ENCODE measurements around the gene ATXN7L2. TPM values are rescaled to one million over a fixed set of nuclear protein-coding genes. Genes with fewer than 3 reads are reported as not detected.

Gene ATXN7L2
- polyA plus RNA-seq, 2 of the 4 experiments (the other 2 are of a cell fraction), result 0.97 to 2.2 TPM

DNA sequence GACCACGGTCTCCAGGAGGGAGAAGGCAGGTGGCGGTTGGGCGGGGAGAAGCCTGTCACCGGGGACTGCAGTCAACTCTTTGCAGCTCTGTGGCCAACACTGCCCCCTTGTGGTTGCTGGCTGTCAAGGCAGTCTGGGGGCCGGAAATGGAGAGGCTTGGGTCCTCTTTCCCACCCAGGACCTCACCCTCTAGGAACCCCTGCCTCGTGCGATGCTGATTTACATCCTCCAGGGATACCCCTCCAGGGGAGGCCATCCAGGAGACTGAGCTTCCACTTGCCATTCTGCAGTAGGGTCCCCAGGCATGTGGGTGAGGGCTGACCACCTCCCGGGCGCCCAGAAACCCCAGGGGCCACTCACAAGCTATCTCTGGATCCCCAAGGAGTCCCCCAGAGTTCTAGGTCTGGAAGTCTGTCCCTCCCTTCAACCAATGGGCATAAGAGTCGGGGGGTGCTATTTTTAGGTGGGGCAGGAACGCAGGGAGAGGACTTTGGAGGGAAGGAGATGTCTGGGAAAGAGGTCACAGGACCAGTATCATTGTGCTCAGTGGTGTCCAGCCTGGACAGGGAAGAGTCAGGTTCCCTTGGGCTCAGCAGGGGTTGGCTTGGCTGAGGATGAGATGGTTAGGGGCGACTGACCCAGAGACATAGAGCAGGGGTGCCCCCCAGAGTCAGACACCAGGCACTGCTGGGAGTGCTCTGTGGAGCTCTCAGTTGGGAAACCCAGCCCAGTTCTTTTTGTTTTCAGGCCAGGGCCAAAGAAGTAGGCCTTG, 48.8 kb downstream of the ATXN7L2 start:
- TF ChIP-seq, protein P1, sequence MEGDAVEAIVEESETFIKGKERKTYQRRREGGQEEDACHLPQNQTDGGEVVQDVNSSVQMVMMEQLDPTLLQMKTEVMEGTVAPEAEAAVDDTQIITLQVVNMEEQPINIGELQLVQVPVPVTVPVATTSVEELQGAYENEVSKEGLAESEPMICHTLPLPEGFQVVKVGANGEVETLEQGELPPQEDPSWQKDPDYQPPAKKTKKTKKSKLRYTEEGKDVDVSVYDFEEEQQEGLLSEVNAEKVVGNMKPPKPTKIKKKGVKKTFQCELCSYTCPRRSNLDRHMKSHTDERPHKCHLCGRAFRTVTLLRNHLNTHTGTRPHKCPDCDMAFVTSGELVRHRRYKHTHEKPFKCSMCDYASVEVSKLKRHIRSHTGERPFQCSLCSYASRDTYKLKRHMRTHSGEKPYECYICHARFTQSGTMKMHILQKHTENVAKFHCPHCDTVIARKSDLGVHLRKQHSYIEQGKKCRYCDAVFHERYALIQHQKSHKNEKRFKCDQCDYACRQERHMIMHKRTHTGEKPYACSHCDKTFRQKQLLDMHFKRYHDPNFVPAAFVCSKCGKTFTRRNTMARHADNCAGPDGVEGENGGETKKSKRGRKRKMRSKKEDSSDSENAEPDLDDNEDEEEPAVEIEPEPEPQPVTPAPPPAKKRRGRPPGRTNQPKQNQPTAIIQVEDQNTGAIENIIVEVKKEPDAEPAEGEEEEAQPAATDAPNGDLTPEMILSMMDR (IDR thresholded peaks at IDR 0.05), result peak; percentile 55
- TF ChIP-seq, protein P2, sequence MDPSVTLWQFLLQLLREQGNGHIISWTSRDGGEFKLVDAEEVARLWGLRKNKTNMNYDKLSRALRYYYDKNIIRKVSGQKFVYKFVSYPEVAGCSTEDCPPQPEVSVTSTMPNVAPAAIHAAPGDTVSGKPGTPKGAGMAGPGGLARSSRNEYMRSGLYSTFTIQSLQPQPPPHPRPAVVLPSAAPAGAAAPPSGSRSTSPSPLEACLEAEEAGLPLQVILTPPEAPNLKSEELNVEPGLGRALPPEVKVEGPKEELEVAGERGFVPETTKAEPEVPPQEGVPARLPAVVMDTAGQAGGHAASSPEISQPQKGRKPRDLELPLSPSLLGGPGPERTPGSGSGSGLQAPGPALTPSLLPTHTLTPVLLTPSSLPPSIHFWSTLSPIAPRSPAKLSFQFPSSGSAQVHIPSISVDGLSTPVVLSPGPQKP (IDR thresholded peaks at IDR 0.05; ENCODE audit: low read depth, low read length), result no peak
- TF ChIP-seq RAD21 (conservative IDR thresholded peaks at IDR 0.05 in 1 of 2, IDR thresholded peaks at IDR 0.05 in 1 of 2) (peak; percentile 71 to 81), SMC3 (IDR thresholded peaks at IDR 0.05) (peak; percentile 54)
- H3K4me3 ChIP-seq, result no peak overlapping the region
- H3K4me2 ChIP-seq, result peak overlapping the region; percentile 63
- WGBS (ENCODE audit: missing lambda C conversion rate), result 9% methylated on average over 10 of the region's 12 CpGs
- peaks cover 4% of the 10 kb centered on the region; the same call in 2 of the 3 replicates for H3K4me1 ChIP-seq
- POLR2A ChIA-PET, result interaction anchor here (1.0 kb wide), 2 partner anchors 16 to 42 kb away, joined by 5 to 6 read pairs; partner anchors contain the start of gene GNAI3
- CTCF ChIA-PET, result interaction anchor here (0.6 to 21.4 kb wide), 62 partner anchors 9 to 819 kb away, joined by 3 to 749 read pairs (median 4); partner anchors contain the start of genes AMIGO1, ATXN7L2, CYB561D1 and EPS8L3
- no peaks in the 10 kb centered on the region for H3K9me3 ChIP-seq
- peak; percentile 58 to 64 for DNase-seq (ENCODE audit: low read depth in 1 of 2, low spot score in 1 of 2)
- ATAC-seq, result peak; percentile 83 to 94
- peak overlapping the region; percentile 67 to 84 for H3K27ac ChIP-seq
- no peak for FAIRE-seq

DNA sequence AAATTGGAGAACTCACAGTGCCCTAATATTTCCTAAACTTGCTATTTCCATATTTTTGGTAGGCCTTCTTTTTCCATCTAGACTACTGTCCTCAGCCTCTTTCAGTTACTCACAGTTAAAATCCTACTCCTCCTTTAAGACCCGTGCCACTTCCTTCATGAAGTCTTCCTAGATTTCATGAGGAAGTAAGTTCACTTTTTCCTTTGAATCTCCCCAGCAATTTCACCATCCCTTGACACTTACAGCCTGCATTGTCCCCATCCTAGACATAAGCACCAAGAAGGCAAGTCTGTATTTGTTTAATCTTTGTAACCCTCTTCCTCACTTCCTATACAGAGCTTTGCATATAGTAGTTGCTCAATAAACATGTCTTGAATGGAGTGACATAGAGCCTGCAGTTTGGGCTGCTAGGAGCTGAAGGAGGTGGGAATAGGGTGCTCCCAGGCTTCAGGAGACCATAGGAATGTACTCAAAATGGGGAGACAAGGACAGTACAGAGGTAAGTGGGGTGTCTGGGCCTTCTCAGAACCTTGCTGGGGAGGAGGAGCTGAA, 50.7 kb downstream of the ATXN7L2 start:
- TF ChIP-seq ZFP36 (IDR thresholded peaks at IDR 0.05; ENCODE audit: borderline replicate concordance, partially characterized antibody) (peak; percentile 43), BHLHE40 (IDR thresholded peaks at IDR 0.05; ENCODE audit: low read depth, low read length) (no peak), ZNF302 (CRISPR knock-in tag; IDR thresholded peaks at IDR 0.05) (no peak), HDAC2 (IDR thresholded peaks at IDR 0.05) (no peak), RFX5 (IDR thresholded peaks at IDR 0.05) (no peak)
- TF ChIP-seq, protein P2 (IDR thresholded peaks at IDR 0.05; ENCODE audit: low read depth, low read length), result no peak
- TF ChIP-seq, protein P3, sequence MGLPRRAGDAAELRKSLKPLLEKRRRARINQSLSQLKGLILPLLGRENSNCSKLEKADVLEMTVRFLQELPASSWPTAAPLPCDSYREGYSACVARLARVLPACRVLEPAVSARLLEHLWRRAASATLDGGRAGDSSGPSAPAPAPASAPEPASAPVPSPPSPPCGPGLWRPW (IDR thresholded peaks at IDR 0.05), result no peak
- TF ChIP-seq, protein P4, sequence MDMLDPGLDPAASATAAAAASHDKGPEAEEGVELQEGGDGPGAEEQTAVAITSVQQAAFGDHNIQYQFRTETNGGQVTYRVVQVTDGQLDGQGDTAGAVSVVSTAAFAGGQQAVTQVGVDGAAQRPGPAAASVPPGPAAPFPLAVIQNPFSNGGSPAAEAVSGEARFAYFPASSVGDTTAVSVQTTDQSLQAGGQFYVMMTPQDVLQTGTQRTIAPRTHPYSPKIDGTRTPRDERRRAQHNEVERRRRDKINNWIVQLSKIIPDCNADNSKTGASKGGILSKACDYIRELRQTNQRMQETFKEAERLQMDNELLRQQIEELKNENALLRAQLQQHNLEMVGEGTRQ (IDR thresholded peaks at IDR 0.05), result no peak
- no peak for FAIRE-seq
- ChIA-PET CTCF (interaction anchor here (0.7 to 21.4 kb wide), 7 partner anchors 8 to 256 kb away, joined by 3 to 749 read pairs (median 25); partner anchors contain the start of genes ATXN7L2, CYB561D1 and GPR61), POLR2A (interaction anchor here (1.2 kb wide), 1 partner anchor 14 kb away, joined by 3 read pairs; the partner anchor contains the start of gene GNAI3)
- no peak overlapping the region for H3K4me3 ChIP-seq
- ATAC-seq, result no peak
- DNase-seq (ENCODE audit: low read depth in 1 of 2, low spot score in 1 of 2), result no peak
- H3K4me1 ChIP-seq, result peaks cover 4% of the 10 kb centered on the region; the same call in 2 of the 3 replicates
- H3K27ac ChIP-seq, result no peak overlapping the region
- no peaks in the 10 kb centered on the region for H3K9me3 ChIP-seq
- H3K4me2 ChIP-seq, result no peak overlapping the region
- WGBS (ENCODE audit: missing lambda C conversion rate), result 74% methylated on average over 1 of the region's 1 CpG

DNA sequence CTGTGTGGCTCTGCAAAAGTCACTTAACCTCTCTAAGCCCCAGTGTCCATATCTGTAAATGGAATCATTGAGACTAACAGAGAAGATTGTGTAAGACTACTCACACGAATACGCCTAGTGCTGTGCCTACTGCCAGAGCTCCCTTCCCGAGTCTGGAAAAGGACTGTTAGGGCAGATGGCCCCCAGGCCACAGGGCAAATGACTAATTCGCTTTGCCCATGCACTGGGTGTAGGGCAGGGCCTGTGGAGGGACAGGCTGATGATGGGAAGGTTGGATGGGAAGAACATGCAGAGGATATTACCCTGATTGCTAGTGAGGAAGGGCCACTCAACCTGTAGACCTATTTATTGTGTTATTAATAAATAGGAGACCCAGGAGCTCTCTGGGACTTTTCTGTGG, 51.8 kb downstream of the ATXN7L2 start:
- no peak for ATAC-seq
- no peak for FAIRE-seq
- no peak overlapping the region for H3K27ac ChIP-seq
- TF ChIP-seq, protein P3 (IDR thresholded peaks at IDR 0.05), result no peak
- TF ChIP-seq FOSB (CRISPR knock-in tag; IDR thresholded peaks at IDR 0.05), result no peak
- no peak for TF ChIP-seq RNF2 (IDR thresholded peaks at IDR 0.05; ENCODE audit: borderline replicate concordance, low read depth)
- POLR2A ChIA-PET, result interaction anchor here (1.2 kb wide), 1 partner anchor 13 kb away, joined by 3 read pairs; the partner anchor contains the start of gene GNAI3
- WGBS (ENCODE audit: missing lambda C conversion rate), result 35% methylated on average over 4 of the region's 4 CpGs
- peaks cover 4% of the 10 kb centered on the region; the same call in 2 of the 3 replicates for H3K4me1 ChIP-seq
- H3K4me3 ChIP-seq, result no peak overlapping the region
- no peak overlapping the region for H3K4me2 ChIP-seq
- H3K9me3 ChIP-seq, result no peaks in the 10 kb centered on the region
- no peak for DNase-seq (ENCODE audit: low read depth in 1 of 2, low spot score in 1 of 2)
- CTCF ChIA-PET, result interaction anchor here (1.1 to 21.4 kb wide), 6 partner anchors 7 to 239 kb away, joined by 3 to 749 read pairs (median 74); partner anchors contain the start of genes ATXN7L2, CYB561D1 and GPR61

Measured in A549 (cell line).